Measurements from ENCODE around the gene HJURP.
A peak's percentile ranks its signal among the peaks of the same experiment; 100 is the strongest.

The HJURP gene

GRCh38 chr2:233811732-233812131 is 42.6 kb downstream of the HJURP start:
- DNase-seq: peak; percentile 15

- peak; percentile 18 for DNase-seq
Observed at GRCh38 chr2:233811087-233811486, 43.2 kb downstream of the HJURP start.

- DNase-seq: peak; percentile 26
Observed at GRCh38 chr2:233810385-233810784, 44.0 kb downstream of the HJURP start.

GRCh38 chr2:233807966-233808935 is 46.1 kb downstream of the HJURP start:
- DNase-seq: peak; percentile 25

- peak; percentile 20 for DNase-seq
Observed at GRCh38 chr2:233807215-233807865, 47.0 kb downstream of the HJURP start.

GRCh38 chr2:233803994-233804393 is 50.3 kb downstream of the HJURP start:
- peak; percentile 17 for DNase-seq

GRCh38 chr2:233803292-233803911 is 50.9 kb downstream of the HJURP start:
- DNase-seq: peak; percentile 23

GRCh38 chr2:233802132-233802815 is 52.1 kb downstream of the HJURP start:
- no peak for DNase-seq

GRCh38 chr2:233801357-233802131 is 52.8 kb downstream of the HJURP start:
- peak; percentile 52 for DNase-seq

GRCh38 chr2:233800208-233800607 is 54.1 kb downstream of the HJURP start:
- peak; percentile 22 for DNase-seq

- peak; percentile 10 for DNase-seq
Observed at GRCh38 chr2:233799716-233800115, 54.6 kb downstream of the HJURP start.

- DNase-seq: peak; percentile 34
Observed at GRCh38 chr2:233799087-233799665, 55.2 kb downstream of the HJURP start.

- DNase-seq: peak; percentile 20
Observed at GRCh38 chr2:233798335-233799086, 55.8 kb downstream of the HJURP start.

- DNase-seq: no peak
Observed at GRCh38 chr2:233796254-233796653, 58.1 kb downstream of the HJURP start.

- peak; percentile 33 for DNase-seq
Observed at GRCh38 chr2:233795735-233796171, 58.6 kb downstream of the HJURP start.

GRCh38 chr2:233794128-233794658 is 60.1 kb downstream of the HJURP start:
- no peak for DNase-seq

GRCh38 chr2:233793465-233794127 is 60.7 kb downstream of the HJURP start:
- no peak for DNase-seq

GRCh38 chr2:233792720-233793119 is 61.6 kb downstream of the HJURP start:
- no peak for DNase-seq

- no peak for DNase-seq
Observed at GRCh38 chr2:233791883-233792329, 62.4 kb downstream of the HJURP start.

All from activated CD8-positive, alpha-beta memory T cell treated with anti-CD3 and anti-CD28 coated beads, Interleukin-2, amount 50 U/mL, for 48 hours (primary cell).